H1 (cell line): Measurements from ENCODE around the gene CACNB4. TPM values are rescaled to one million over a fixed set of nuclear protein-coding genes. Genes with fewer than 3 reads are reported as not detected.

Source experiments
- CTCF ChIA-PET: fragments of 300-600 bp; sonication (Branson Sonifier 250); formaldehyde crosslinking; loops from one replicate; lab custom pipeline; 2021; ENCODE audit not compliant: partially characterized antibody; lab: Charles Lee
- POLR2A ChIA-PET: fragments of 300-600 bp; sonication (Branson Sonifier 250); formaldehyde crosslinking; loops from one replicate; lab custom pipeline; 2021; ENCODE audit warnings: inconsistent platforms; ENCODE audit not compliant: partially characterized antibody; lab: Charles Lee
- DNase-seq, 2 experiments: peaks; one replicate each; pipeline versions ENCODE4 v3.0.0 to v3.0.0-alpha.2; 2010 to 2022; ENCODE audit warnings: low spot score in 2 of 2, low read depth in 1 of 2, mixed read lengths in 1 of 2
- FAIRE-seq: peaks from 2 replicates; lab custom pipeline; 2011; peaks lifted over from hg19 to GRCh38; lab: Jason Lieb, UNC
- H2AFZ ChIP-seq: 2 replicates; pipeline ENCODE4 v1.8.1; 2012; ENCODE audit warnings: low read length, inconsistent platforms
- H2AK5ac ChIP-seq: 2 replicates; pipeline ENCODE4 v1.6.1; 2013; ENCODE audit warnings: low read depth, low read length
- H2BK120ac ChIP-seq: replicated peaks from 2 replicates; pipeline ENCODE3; 2013; ENCODE audit warnings: low read depth, low read length, inconsistent platforms
- H2BK12ac ChIP-seq: 2 replicates; pipeline ENCODE4 v1.6.1; 2013; ENCODE audit warnings: low read depth, low read length
- H2BK15ac ChIP-seq: 2 replicates; pipeline ENCODE4 v1.6.1; 2013; ENCODE audit warnings: low read length
- H2BK20ac ChIP-seq: 2 replicates; pipeline ENCODE4 v1.6.1; 2013; ENCODE audit warnings: low read length
- H2BK5ac ChIP-seq: 2 replicates; pipeline ENCODE4 v1.6.1; 2013; ENCODE audit warnings: low read depth, low read length
- H3K14ac ChIP-seq: 2 replicates; pipeline ENCODE4 v1.6.1; 2013; ENCODE audit warnings: inconsistent platforms; ENCODE audit not compliant: insufficient read length
- H3K18ac ChIP-seq: 2 replicates; pipeline ENCODE4 v1.6.1; 2013; ENCODE audit warnings: low read length; ENCODE audit errors: extremely low read depth
- H3K23ac ChIP-seq: 2 replicates; pipeline ENCODE4 v1.6.1; 2013; ENCODE audit warnings: inconsistent platforms; ENCODE audit not compliant: insufficient read length
- H3K23me2 ChIP-seq: 2 replicates; pipeline ENCODE4 v1.6.1; 2013; ENCODE audit warnings: low read depth, low read length
- H3K27ac ChIP-seq: 2 replicates; pipeline ENCODE4 v1.6.1; 2011; ENCODE audit warnings: low read depth, low read length, inconsistent platforms
- H3K27me3 ChIP-seq, 4 experiments: replicated peaks in 1 of 4; 1 replicate in 1 of 4; 2 replicates in 3 of 4; pipeline versions ENCODE4 v1.6.1 to v1.8.1; 2011 to 2013; ENCODE audit warnings: low read length in 3 of 4, mild to moderate bottlenecking in 3 of 4, inconsistent platforms in 2 of 4, mixed read lengths in 2 of 4, moderate library complexity in 1 of 4; ENCODE audit not compliant: control insufficient read depth in 3 of 4, insufficient read depth in 3 of 4; ENCODE audit errors: extremely low read depth in 1 of 4
- H3K36me3 ChIP-seq, 4 experiments: 2 replicates each; pipeline versions ENCODE4 v1.6.1 to v1.8.1; 2011 to 2013; ENCODE audit warnings: mild to moderate bottlenecking in 4 of 4, low read length in 3 of 4, moderate library complexity in 2 of 4, control low read depth in 1 of 4, inconsistent platforms in 1 of 4; ENCODE audit not compliant: insufficient read depth in 4 of 4, control insufficient read depth in 2 of 4
- H3K4ac ChIP-seq: replicated peaks from 2 replicates; pipeline ENCODE3; 2013; ENCODE audit warnings: low read length, low read depth, mixed read lengths, inconsistent platforms; ENCODE audit not compliant: insufficient read length
- H3K4me1 ChIP-seq, 4 experiments: replicated peaks in 1 of 4; 1 replicate in 1 of 4; 2 replicates in 3 of 4; pipeline versions ENCODE4 v1.6.1 to v1.8.1; 2011 to 2013; ENCODE audit warnings: low read length in 3 of 4, inconsistent platforms in 2 of 4, mixed read lengths in 1 of 4; ENCODE audit not compliant: insufficient read depth in 4 of 4, control insufficient read depth in 3 of 4
- H3K4me2 ChIP-seq, 2 experiments: 2 replicates each; pipeline versions ENCODE4 v1.6.1 to v1.8.1; 2011 to 2013; ENCODE audit warnings: low read depth in 2 of 2, low read length in 2 of 2, control low read depth in 1 of 2, inconsistent platforms in 1 of 2, mild to moderate bottlenecking in 1 of 2; ENCODE audit not compliant: insufficient read depth in 1 of 2
- H3K4me3 ChIP-seq, 4 experiments: fragments of 200-600, 300-600 bp in 1 of 4; sonication (generic), shearing (Covaris generic), sonication (Bioruptor Twin) in 1 of 4; 2 replicates each; pipeline versions ENCODE4 v1.5.1 to v1.8.1; 2011 to 2016; ENCODE audit warnings: low read length in 4 of 4, low read depth in 3 of 4, control low read depth in 2 of 4, inconsistent platforms in 2 of 4, mild to moderate bottlenecking in 2 of 4, mixed read lengths in 1 of 4, moderate library complexity in 1 of 4; ENCODE audit not compliant: insufficient read depth in 2 of 4; ENCODE audit errors: extremely low read depth in 1 of 4
- H3K56ac ChIP-seq: replicated peaks from 2 replicates; pipeline ENCODE3; 2013; ENCODE audit warnings: low read depth, mild to moderate bottlenecking, mixed read lengths, low read length, inconsistent platforms; ENCODE audit not compliant: insufficient read length
- H3K79me1 ChIP-seq: 2 replicates; pipeline ENCODE4 v1.6.1; 2013; ENCODE audit warnings: low read depth, low read length, control low read depth
- H3K79me2 ChIP-seq, 2 experiments: 2 replicates each; pipeline versions ENCODE4 v1.6.1 to v1.8.1; 2012 to 2013; ENCODE audit warnings: low read length in 2 of 2, mild to moderate bottlenecking in 2 of 2, inconsistent platforms in 1 of 2; ENCODE audit not compliant: insufficient read depth in 2 of 2, control insufficient read depth in 1 of 2
- H3K9ac ChIP-seq, 4 experiments: replicated peaks in 1 of 4; 1 replicate in 1 of 4; 2 replicates in 3 of 4; pipeline versions ENCODE4 v1.6.1 to v1.8.1; 2011 to 2013; ENCODE audit warnings: low read depth in 3 of 4, low read length in 3 of 4, control low read depth in 2 of 4, mild to moderate bottlenecking in 2 of 4, moderate library complexity in 2 of 4, inconsistent platforms in 1 of 4; ENCODE audit errors: extremely low read depth in 1 of 4
- H3K9me3 ChIP-seq, 2 experiments: 2 replicates each; pipeline versions ENCODE4 v1.6.1 to v1.8.1; 2012 to 2013; ENCODE audit warnings: mild to moderate bottlenecking in 2 of 2, moderate library complexity in 2 of 2, control low read depth in 1 of 2, inconsistent platforms in 1 of 2, low read depth in 1 of 2, low read length in 1 of 2, mixed read lengths in 1 of 2; ENCODE audit not compliant: insufficient read depth in 2 of 2
- H4K20me1 ChIP-seq, 2 experiments: replicated peaks in 1 of 2; 2 replicates each; pipeline versions ENCODE3 to v1.8.1; 2011 to 2013; ENCODE audit warnings: inconsistent platforms in 2 of 2, low read length in 2 of 2, mild to moderate bottlenecking in 1 of 2; ENCODE audit not compliant: insufficient read depth in 2 of 2, control insufficient read depth in 1 of 2
- H4K5ac ChIP-seq: 2 replicates; pipeline ENCODE4 v1.6.1; 2013; ENCODE audit warnings: low read length, low read depth, mixed read lengths, inconsistent platforms; ENCODE audit not compliant: insufficient read length
- H4K8ac ChIP-seq: 2 replicates; pipeline ENCODE4 v1.8.0; 2013; ENCODE audit warnings: mild to moderate bottlenecking, moderate library complexity, low read length, inconsistent platforms; ENCODE audit not compliant: insufficient read depth; ENCODE audit errors: extremely low read depth
- H4K91ac ChIP-seq: replicated peaks from 2 replicates; pipeline ENCODE3; 2013; ENCODE audit warnings: low read length, mixed read lengths, inconsistent platforms; ENCODE audit not compliant: insufficient read length
- CTBP2 ChIP-seq: IDR thresholded peaks from 2 replicates; pipeline ENCODE4 v1.7.0; 2011; ENCODE audit warnings: borderline replicate concordance, mild to moderate bottlenecking, moderate library complexity, mixed read lengths, low read length; ENCODE audit not compliant: insufficient read depth, insufficient read length
- GABPA ChIP-seq: IDR thresholded peaks from 2 replicates; pipeline ENCODE4 v1.6.1; 2011; ENCODE audit warnings: mild to moderate bottlenecking, low read length, moderate library complexity, borderline replicate concordance; ENCODE audit not compliant: insufficient read depth
- HDAC2 ChIP-seq, 2 experiments: fragments of 300-600 bp in 1 of 2; sonication (generic) in 1 of 2; IDR thresholded peaks; 2 replicates each; pipeline ENCODE4 v1.6.1; 2011 to 2012; ENCODE audit warnings: low read depth in 2 of 2, low read length in 2 of 2, mild to moderate bottlenecking in 2 of 2, moderate library complexity in 2 of 2, borderline replicate concordance in 1 of 2, inconsistent platforms in 1 of 2
- KDM1A ChIP-seq: fragments of 200-600, 300-600 bp; sonication (generic); IDR thresholded peaks from 2 replicates; pipeline ENCODE4 v1.7.1; 2016; ENCODE audit warnings: mild to moderate bottlenecking, low read length, borderline replicate concordance
- POLR2AphosphoS5 ChIP-seq: IDR thresholded peaks from 2 replicates; pipeline ENCODE4 v1.6.1; 2011; ENCODE audit warnings: low read depth, low read length
- POU5F1 ChIP-seq: IDR thresholded peaks from 2 replicates; pipeline ENCODE4 v1.6.1; 2011; ENCODE audit warnings: low read depth, mild to moderate bottlenecking, low read length, moderate library complexity
- RAD21 ChIP-seq, 2 experiments: IDR thresholded peaks in 1 of 2; conservative IDR thresholded peaks in 1 of 2; 2 replicates each; pipeline ENCODE4 v1.6.1; 2011; ENCODE audit warnings: low read depth in 2 of 2, low read length in 2 of 2, improper control_type of control experiment in 1 of 2, inconsistent platforms in 1 of 2, mild to moderate bottlenecking in 1 of 2, moderate library complexity in 1 of 2
- SIRT6 ChIP-seq: IDR thresholded peaks from one replicate; pipeline ENCODE4 v1.7.1; 2012; ENCODE audit warnings: low read length, inconsistent platforms
- SIX5 ChIP-seq: IDR thresholded peaks from 2 replicates; pipeline ENCODE4 v1.6.1; 2011; ENCODE audit warnings: mild to moderate bottlenecking, low read depth, low read length
- SP2 ChIP-seq: IDR thresholded peaks from 2 replicates; pipeline ENCODE4 v1.6.1; 2012; ENCODE audit warnings: mild to moderate bottlenecking, low read length, inconsistent platforms
- TAF1 ChIP-seq: IDR thresholded peaks from 2 replicates; pipeline ENCODE4 v1.6.1; 2011; ENCODE audit warnings: mild to moderate bottlenecking, low read depth, low read length
- TAF7 ChIP-seq: optimal IDR thresholded peaks from 2 replicates; pipeline ENCODE3; 2011; ENCODE audit warnings: low read depth, mild to moderate bottlenecking, inconsistent platforms, low read length, moderate library complexity, borderline replicate concordance
- TBP ChIP-seq: IDR thresholded peaks from 2 replicates; pipeline ENCODE4 v1.6.1; 2011; ENCODE audit warnings: low read depth, low read length, improper control_type of control experiment
- WGBS, 2 experiments: shearing (Covaris generic) in 1 of 2; methylation state at CpG; one replicate each; pipeline versions ENCODE4 v1.1.6 to v1.1.7; 2013 to 2015; ENCODE audit warnings: low lambda C conversion rate in 2 of 2, mixed read lengths in 2 of 2, inconsistent platforms in 1 of 2, low coverage in 1 of 2, missing lambda C conversion rate in 1 of 2; ENCODE audit not compliant: insufficient replicate concordance in 2 of 2, insufficient coverage in 1 of 2, insufficient read length in 1 of 2; ENCODE audit errors: extremely low coverage in 1 of 2, missing lambda C conversion rate in 1 of 2; 5-methylcytosine and 5-hydroxymethylcytosine counted together
- polyA plus RNA-seq, 7 experiments: library from polyadenylated mRNA; depleted of rRNA in 3 of 7; stranded (reverse) in 5 of 7; unstranded in 2 of 7; fragments of >200 nt in 5 of 7; fragments of 200-250 nt in 2 of 7; gene quantifications; 1 replicate in 5 of 7; 2 replicates in 1 of 7; 4 replicates in 1 of 7; pipeline versions ENCODE4 v1.2.1 to v1.2.3, GENCODE V29; 2011 to 2013; ENCODE audit warnings: missing spikeins in 2 of 7, mixed read lengths in 2 of 7
- total RNA-seq: library from RNA; stranded (reverse); fragmentation: NEBNext Ultra II Directional; extraction: Animal tissue kit (Norgen Biotek cat#: 25700); gene quantifications from 2 replicates; pipeline ENCODE4 v1.2.1, GENCODE V29; 2021

The CACNB4 gene
- total and polyA plus RNA-seq, 2 of the 8 experiments (the other 6 are each of a cell fraction or from before 2014, with no cell fraction given): 2.0 to 4.0 TPM

- no peak overlapping the region for H3K9ac ChIP-seq
- no peak overlapping the region for H3K4me3 ChIP-seq
- FAIRE-seq (no peak), DNase-seq (no peak)
- H4K8ac ChIP-seq: no peak overlapping the region; the same call in 1 of the 2 replicates
- H2BK12ac ChIP-seq: no peak overlapping the region
- no peak overlapping the region for H2BK5ac ChIP-seq
- WGBS, 2 experiments: 86% methylated on average over 8 of the region's 8 CpGs; no CpG with 5 or more reads in 1 of the 2 experiments
- no peak overlapping the region for H4K5ac ChIP-seq
- no peaks in the 10 kb centered on the region for H3K4me1 ChIP-seq
- no peak overlapping the region for H3K4me2 ChIP-seq
- no peak overlapping the region for H3K23ac ChIP-seq
- H4K20me1 ChIP-seq: no peaks in the 10 kb centered on the region
- no peaks in the 10 kb centered on the region for H3K9me3 ChIP-seq
- no peak overlapping the region for H3K4ac ChIP-seq
- no peak overlapping the region for H4K91ac ChIP-seq
- no peak overlapping the region for H3K56ac ChIP-seq
- no peak overlapping the region for H2BK120ac ChIP-seq
- no peak overlapping the region for H3K27ac ChIP-seq
- H2AFZ ChIP-seq: no peak overlapping the region
- H3K27me3 ChIP-seq: no peaks in the 10 kb centered on the region
- H3K14ac ChIP-seq: no peak overlapping the region
- H2AK5ac ChIP-seq: no peak overlapping the region
- H3K36me3 ChIP-seq: no peaks in the 10 kb centered on the region
- H3K18ac ChIP-seq: no peak overlapping the region
- ChIA-PET POLR2A (no interaction called here), CTCF (no interaction called here)
- no peak overlapping the region for H2BK20ac ChIP-seq
- H3K79me2 ChIP-seq: no peaks in the 10 kb centered on the region
- no peak overlapping the region for H2BK15ac ChIP-seq
- no peaks in the 10 kb centered on the region for H3K79me1 ChIP-seq
- no peaks in the 10 kb centered on the region for H3K23me2 ChIP-seq
- TF ChIP-seq HDAC2 (IDR thresholded peaks at IDR 0.05; ENCODE audit: borderline replicate concordance in 1 of 2, low read depth in 2 of 2, low read length in 2 of 2) (no peak), GABPA (no peak), POLR2AphosphoS5 (no peak), TAF7 (no peak), KDM1A (no peak), SP2 (no peak), CTBP2 (no peak), TAF1 (no peak), TBP (no peak), SIRT6 (no peak), POU5F1 (no peak), SIX5 (no peak), RAD21 (IDR thresholded peaks at IDR 0.05 in 1 of 2, conservative IDR thresholded peaks at IDR 0.05 in 1 of 2; ENCODE audit: low read depth in 2 of 2, low read length in 2 of 2) (no peak)
These were observed 255.8 kb downstream of the CACNB4 start for GRCh38 chr2:151842830-151843690.
